ENCODE results near the gene PTPMT1.

DNA sequence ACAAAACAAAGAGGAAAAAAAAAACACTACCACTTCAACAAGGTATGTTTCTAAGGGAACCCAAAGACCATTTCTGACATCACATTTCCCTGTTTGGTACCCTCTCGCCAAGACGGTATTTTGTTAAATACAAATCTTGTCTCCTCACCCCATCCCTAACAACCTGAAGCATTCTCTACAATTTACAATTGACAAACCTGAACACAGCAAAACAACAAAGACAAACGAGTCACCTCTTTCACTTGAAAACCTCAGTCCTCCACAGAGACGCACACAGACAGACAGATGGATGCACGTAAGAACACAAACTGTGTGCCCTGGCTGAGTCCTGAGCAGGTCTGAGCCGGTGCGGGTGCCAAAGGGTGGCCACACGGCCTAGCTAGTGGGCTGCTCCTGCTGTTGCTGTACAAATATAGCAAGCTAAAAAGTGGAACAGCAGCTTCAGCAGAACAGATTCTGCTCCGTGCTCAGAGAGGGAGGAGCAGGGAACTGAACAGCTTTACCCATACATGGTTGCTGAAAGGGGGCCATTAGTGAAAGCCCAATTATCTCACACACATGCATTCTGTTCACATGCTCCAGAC, 41.0 kb upstream of the PTPMT1 start:
- no peak for TF ChIP-seq POLR2A (IDR thresholded peaks at IDR 0.05)
- no peak for TF ChIP-seq CTCF (IDR thresholded peaks at IDR 0.05)
